Limb (tissue), 2 donors: ENCODE measurements around the gene SUPT16H.

Experiments
- DNase-seq, 2 donors: peaks; one replicate each; pipeline ENCODE4 v3.0.0-alpha.2; 2016; ENCODE audit errors: extremely low spot score in 2 of 2

The SUPT16H gene

GRCh38 chr14:21302013-21302835 is 81.6 kb downstream of the SUPT16H start:
- no peak for DNase-seq
